ENCODE results near the gene ZNF48.

- no peak for TF ChIP-seq CTCF (IDR thresholded peaks at IDR 0.05)
- TF ChIP-seq POLR2A (IDR thresholded peaks at IDR 0.05), result no peak
Measured at GRCh38 chr16:30398661-30399434, 3.6 kb downstream of the ZNF48 start.

Measured in esophagus squamous epithelium (tissue), 4 donors.